GM23248 (cell line): ENCODE data around the gene ENTHD1. TPM values are rescaled to one million over a fixed set of nuclear protein-coding genes. Genes with fewer than 3 reads are reported as not detected.

Experiments used
- DNase-seq: peaks from one replicate; pipeline ENCODE4 v3.0.0-alpha.2; 2015
- H2AFZ ChIP-seq: fragments of 200-600 bp; sonication (generic); 2 replicates; pipeline ENCODE4 v1.6.1; 2016; ENCODE audit warnings: antibody characterized with exemption
- H3F3A ChIP-seq: fragments of 200-600 bp; sonication (generic); 2 replicates; pipeline ENCODE4 v1.6.1; 2016; ENCODE audit warnings: mild to moderate bottlenecking, antibody characterized with exemption, mixed run types; ENCODE audit not compliant: insufficient read depth
- H3K27ac ChIP-seq: fragments of 200-600 bp; sonication (generic); 2 replicates; pipeline ENCODE4 v1.5.1; 2016; ENCODE audit warnings: mild to moderate bottlenecking
- H3K27me3 ChIP-seq: fragments of 200-600 bp; sonication (generic); replicated peaks from 2 replicates; pipeline ENCODE4 v1.6.1; 2016; ENCODE audit warnings: mild to moderate bottlenecking; ENCODE audit not compliant: insufficient read depth
- H3K36me3 ChIP-seq: fragments of 200-600 bp; sonication (generic); 2 replicates; pipeline ENCODE4 v1.6.1; 2016; ENCODE audit warnings: low read depth, mild to moderate bottlenecking
- H3K4me1 ChIP-seq: fragments of 200-600 bp; sonication (generic); 2 replicates; pipeline ENCODE4 v1.6.1; 2016; ENCODE audit warnings: mild to moderate bottlenecking; ENCODE audit not compliant: insufficient read depth
- H3K4me2 ChIP-seq: fragments of 200-600 bp; sonication (generic); one replicate; pipeline ENCODE4 v1.6.1; 2016; ENCODE audit warnings: mild to moderate bottlenecking; ENCODE audit not compliant: unreplicated experiment
- H3K4me3 ChIP-seq: fragments of 200-600 bp; sonication (generic); 2 replicates; pipeline ENCODE4 v1.5.1; 2016; ENCODE audit warnings: mild to moderate bottlenecking
- H3K79me2 ChIP-seq: fragments of 200-600 bp; sonication (generic); 2 replicates; pipeline ENCODE4 v1.6.1; 2016; ENCODE audit warnings: mild to moderate bottlenecking; ENCODE audit not compliant: insufficient read depth
- H3K9ac ChIP-seq: fragments of 200-600 bp; sonication (generic); 2 replicates; pipeline ENCODE4 v1.6.1; 2016; ENCODE audit warnings: mild to moderate bottlenecking
- H3K9me2 ChIP-seq: fragments of 200-600 bp; sonication (generic); 2 replicates; pipeline ENCODE4 v1.6.1; 2016; ENCODE audit warnings: mixed run types, mild to moderate bottlenecking, moderate library complexity; ENCODE audit not compliant: insufficient read depth
- H3K9me3 ChIP-seq: fragments of 200-600 bp; sonication (generic); one replicate; pipeline ENCODE4 v1.6.1; 2017; ENCODE audit warnings: low read depth
- H4K20me1 ChIP-seq: fragments of 200-600 bp; sonication (generic); 2 replicates; pipeline ENCODE4 v1.6.0; 2016; ENCODE audit not compliant: insufficient read depth
- EZH2 ChIP-seq: fragments of 200-600 bp; sonication (generic); IDR thresholded peaks from 2 replicates; pipeline ENCODE4 v1.6.1; 2018; ENCODE audit warnings: antibody characterized with exemption, mild to moderate bottlenecking; ENCODE audit not compliant: insufficient read depth, poor library complexity, severe bottlenecking
- EZH2phosphoT487 ChIP-seq: fragments of 200-600 bp; sonication (generic); IDR thresholded peaks from 2 replicates; pipeline ENCODE4 v1.6.1; 2018; ENCODE audit warnings: antibody characterized with exemption, moderate library complexity, mild to moderate bottlenecking, low read depth; ENCODE audit not compliant: insufficient read depth
- WGBS, 2 experiments: methylation state at CpG; one replicate each; pipeline ENCODE4 v1.1.6; 2015 to 2017; ENCODE audit warnings: low lambda C conversion rate in 2 of 2, low coverage in 1 of 2; ENCODE audit errors: missing lambda C conversion rate in 2 of 2; 5-methylcytosine and 5-hydroxymethylcytosine counted together
- in situ Hi-C: fragments of 300-500 bp; cut with MboI; formaldehyde crosslinking; loops from 2 replicates; pipeline ENCODE4 v1.15.0; 2020
- polyA plus RNA-seq: library from polyadenylated mRNA; unstranded; fragments of >200 nt; fragmentation: Nextera tagmentation; extraction: Ambion mirVana; gene quantifications from 2 replicates; pipeline ENCODE4 v1.2.1, GENCODE V29; 2016
- total RNA-seq: library from RNA; depleted of rRNA; stranded (reverse); fragments of >200 nt; shearing (Covaris generic); gene quantifications from 2 replicates; pipeline ENCODE4 v1.2.3, GENCODE V29; 2014

ENTHD1 gene
- total and polyA plus RNA-seq, 2 experiments from 2014 or later: not detected

DNA sequence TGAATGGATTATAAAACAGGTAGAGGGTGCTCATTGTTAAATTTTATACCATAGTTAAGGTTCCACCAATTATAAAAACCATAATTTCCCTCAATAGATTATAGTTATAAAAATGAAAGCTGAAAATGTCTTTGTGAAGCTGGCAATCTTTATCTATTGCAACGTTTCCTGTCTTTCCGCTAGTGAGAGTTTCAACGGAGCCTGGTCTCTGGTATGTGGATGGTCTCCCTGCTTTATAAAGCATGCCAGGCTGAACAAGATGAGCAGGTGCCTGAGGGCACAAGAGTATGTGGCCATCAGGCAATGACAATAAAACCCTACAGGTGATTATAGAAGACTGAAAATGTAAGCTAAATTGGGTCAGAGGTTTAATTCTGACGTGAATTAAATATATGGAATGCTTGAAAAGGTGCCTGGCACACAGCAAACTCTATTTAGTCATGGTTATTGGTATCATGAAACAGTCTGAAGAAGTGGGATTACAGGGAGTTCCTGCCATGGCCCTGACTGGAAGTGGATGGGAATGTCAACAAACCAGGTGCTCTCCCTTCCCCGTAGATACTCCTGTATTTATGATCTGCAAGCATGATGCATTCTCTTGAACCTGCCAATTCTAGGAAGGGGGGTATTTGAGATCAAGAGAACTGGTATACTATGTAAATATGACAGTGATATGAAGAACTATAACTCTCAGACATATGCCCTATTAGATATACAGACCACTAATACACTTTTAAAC lies 115.7 kb downstream of the ENTHD1 start:
- DNase-seq: no peak
- no peak overlapping the region for H3K9ac ChIP-seq
- H3K9me3 ChIP-seq: no peaks in the 10 kb centered on the region
- H3K36me3 ChIP-seq: no peaks in the 10 kb centered on the region
- WGBS, 2 experiments: 50 to 53% methylated on average over 5 of the region's 5 CpGs
- H3K27ac ChIP-seq: no peak overlapping the region
- no peak for TF ChIP-seq EZH2phosphoT487
- no peaks in the 10 kb centered on the region for H3K9me2 ChIP-seq
- in situ Hi-C loops: no loop called here
- H3F3A ChIP-seq: no peaks in the 10 kb centered on the region
- H3K27me3 ChIP-seq: peaks cover 55% of the 10 kb centered on the region
- H3K4me3 ChIP-seq: no peak overlapping the region
- H3K4me2 ChIP-seq: no peak overlapping the region
- no peaks in the 10 kb centered on the region for H4K20me1 ChIP-seq
- H2AFZ ChIP-seq: no peak overlapping the region
- H3K79me2 ChIP-seq: no peaks in the 10 kb centered on the region
- no peaks in the 10 kb centered on the region for H3K4me1 ChIP-seq

DNA sequence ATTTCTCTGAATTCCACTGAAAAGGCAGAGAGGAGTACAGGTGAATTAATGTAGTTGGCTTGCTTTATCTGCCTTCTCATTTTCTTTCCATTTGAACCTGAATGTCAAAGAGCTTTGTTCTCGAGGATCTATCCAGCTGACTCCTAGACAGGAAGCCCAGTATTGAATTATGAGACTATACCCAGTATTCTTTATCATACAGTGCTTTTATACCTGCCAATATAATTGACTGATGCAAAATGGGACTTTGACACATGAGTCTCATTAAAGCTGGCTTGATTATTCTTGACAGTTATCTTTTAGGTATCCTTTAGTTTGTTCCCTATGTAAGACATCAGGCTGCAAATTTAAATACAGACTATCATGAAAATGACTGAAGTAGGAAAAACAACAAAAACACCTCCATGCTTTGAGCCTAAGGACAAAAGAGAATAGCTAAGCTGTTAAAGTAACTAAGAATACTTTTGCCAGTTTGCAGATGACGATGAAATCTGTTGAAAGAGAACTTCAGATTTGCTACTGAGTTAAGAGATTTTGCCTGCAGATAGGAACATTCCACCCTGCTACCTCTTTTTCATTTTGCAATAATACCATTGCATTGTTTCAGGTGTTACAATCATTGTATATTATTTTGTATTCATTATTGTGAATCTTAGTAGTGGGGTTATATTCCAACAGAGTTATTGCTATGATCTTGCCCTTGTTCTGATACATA lies 117.1 kb downstream of the ENTHD1 start:
- Histone ChIP-seq H4K20me1 (no peaks in the 10 kb centered on the region), H3K4me3 (no peak overlapping the region), H3F3A (no peaks in the 10 kb centered on the region), H3K9ac (no peak overlapping the region), H3K36me3 (no peaks in the 10 kb centered on the region), H3K27me3 (peaks cover 45% of the 10 kb centered on the region), H3K9me3 (no peaks in the 10 kb centered on the region), H2AFZ (no peak overlapping the region), H3K79me2 (no peaks in the 10 kb centered on the region), H3K27ac (no peak overlapping the region), H3K4me1 (no peaks in the 10 kb centered on the region), H3K9me2 (no peaks in the 10 kb centered on the region), H3K4me2 (no peak overlapping the region)
- no peak for TF ChIP-seq EZH2
- TF ChIP-seq EZH2phosphoT487: no peak
- no peak for DNase-seq
- in situ Hi-C loops: no loop called here
- 14 to 20% methylated on average over 2 of the region's 2 CpGs for WGBS, 2 experiments

GRCh38 chr22:39773976-39774539 lies 119.5 kb downstream of the ENTHD1 start:
- no peak overlapping the region for H3K27ac ChIP-seq
- no peak for DNase-seq
- no peaks in the 10 kb centered on the region for H3K4me1 ChIP-seq
- H3K4me3 ChIP-seq: no peak overlapping the region
- H4K20me1 ChIP-seq: no peaks in the 10 kb centered on the region
- H3K27me3 ChIP-seq: peaks cover 45% of the 10 kb centered on the region; the same call in 1 of the 2 replicates
- in situ Hi-C loops: no loop called here
- H3K9me3 ChIP-seq: no peaks in the 10 kb centered on the region
- H3K9me2 ChIP-seq: no peaks in the 10 kb centered on the region
- H3F3A ChIP-seq: no peaks in the 10 kb centered on the region
- no peak overlapping the region for H3K9ac ChIP-seq
- no peak for TF ChIP-seq EZH2
- no peak for TF ChIP-seq EZH2phosphoT487
- H3K4me2 ChIP-seq: no peak overlapping the region
- H3K36me3 ChIP-seq: no peaks in the 10 kb centered on the region
- 12 to 13% methylated on average over 4 of the region's 4 CpGs for WGBS, 2 experiments
- no peak overlapping the region for H2AFZ ChIP-seq
- no peaks in the 10 kb centered on the region for H3K79me2 ChIP-seq

DNA sequence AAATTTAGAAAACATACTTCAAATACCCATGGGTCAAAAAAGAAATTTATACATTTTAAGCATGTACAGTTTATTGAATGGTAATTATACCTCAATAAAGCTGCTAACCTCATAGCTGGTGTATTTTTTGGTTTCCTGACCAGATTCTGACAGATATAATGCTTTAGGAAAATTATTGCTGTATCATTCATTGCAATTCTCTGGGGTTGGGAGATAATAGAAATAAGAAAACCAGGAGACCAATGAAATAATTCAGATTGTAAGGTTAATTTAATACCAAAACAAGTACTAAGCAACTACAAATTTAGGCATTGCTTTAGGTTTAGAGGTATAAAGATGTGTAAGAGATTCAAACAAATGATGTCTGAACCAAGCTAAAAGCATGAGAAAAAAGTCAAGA lies 120.1 kb downstream of the ENTHD1 start:
- in situ Hi-C loops: no loop called here
- Histone ChIP-seq H3K27me3 (peaks cover 41% of the 10 kb centered on the region; the same call in 1 of the 2 replicates), H3K27ac (no peak overlapping the region), H3K4me1 (no peaks in the 10 kb centered on the region), H3K4me3 (no peak overlapping the region), H2AFZ (no peak overlapping the region), H3F3A (no peaks in the 10 kb centered on the region), H3K9me3 (no peaks in the 10 kb centered on the region), H3K9me2 (no peaks in the 10 kb centered on the region), H3K9ac (no peak overlapping the region), H3K36me3 (no peaks in the 10 kb centered on the region), H4K20me1 (no peaks in the 10 kb centered on the region), H3K4me2 (no peak overlapping the region), H3K79me2 (no peaks in the 10 kb centered on the region)
- TF ChIP-seq EZH2phosphoT487: no peak
- TF ChIP-seq EZH2: no peak
- DNase-seq: no peak
